SU-DHL-6 (cell line): ENCODE data around the gene GVQW3.

Experiments
- H2AFZ ChIP-seq: fragments of 200-600 bp; sonication (generic); 2 replicates; pipeline ENCODE4 v1.6.1; 2014; ENCODE audit warnings: low read depth, mild to moderate bottlenecking, moderate library complexity, mixed read lengths, antibody characterized with exemption, low read length; ENCODE audit not compliant: severe bottlenecking
- H3F3A ChIP-seq: fragments of 200-600 bp; shearing (Covaris generic); 2 replicates; pipeline ENCODE4 v1.6.0; 2016; ENCODE audit warnings: antibody characterized with exemption, mild to moderate bottlenecking; ENCODE audit not compliant: insufficient read depth
- H3K27ac ChIP-seq: fragments of 200-600 bp; sonication (generic); 2 replicates; pipeline ENCODE4 v1.5.1; 2016; ENCODE audit warnings: low read depth, mild to moderate bottlenecking, low read length, moderate library complexity, mixed read lengths
- H3K27me3 ChIP-seq: fragments of 200-600 bp; sonication (generic), shearing (Covaris generic); 2 replicates; pipeline ENCODE4 v1.6.0; 2014; ENCODE audit warnings: mild to moderate bottlenecking, low read length
- H3K36me3 ChIP-seq: fragments of 200-600 bp; sonication (generic); 2 replicates; pipeline ENCODE4 v1.6.1; 2014; ENCODE audit warnings: mild to moderate bottlenecking, low read length, mixed read lengths
- H3K4me2 ChIP-seq: fragments of 300-600, 200-600 bp; shearing (Covaris generic), sonication (generic); 2 replicates; pipeline ENCODE4 v1.6.0; 2014; ENCODE audit warnings: low read length, low read depth, mild to moderate bottlenecking; ENCODE audit not compliant: poor library complexity, severe bottlenecking
- H3K4me3 ChIP-seq: fragments of 200-600 bp; sonication (generic); 2 replicates; pipeline ENCODE4 v1.5.1; 2014; ENCODE audit warnings: antibody characterized with exemption, low read length, mild to moderate bottlenecking, mixed read lengths; ENCODE audit not compliant: insufficient read depth, poor library complexity, severe bottlenecking
- H3K79me2 ChIP-seq: fragments of 200-600 bp; sonication (generic); 2 replicates; pipeline ENCODE4 v1.6.1; 2014; ENCODE audit warnings: mild to moderate bottlenecking, low read length, moderate library complexity; ENCODE audit not compliant: insufficient read depth
- H3K9ac ChIP-seq: fragments of 200-600 bp; sonication (generic); 2 replicates; pipeline ENCODE4 v1.7.0; 2014; ENCODE audit warnings: mild to moderate bottlenecking, low read length
- H3K9me2 ChIP-seq: fragments of 200-600 bp; sonication (generic); replicated peaks from 2 replicates; pipeline ENCODE4 v1.6.1; 2014; ENCODE audit warnings: low read length; ENCODE audit not compliant: insufficient read depth
- H3K9me3 ChIP-seq: fragments of 200-600 bp; sonication (generic); 2 replicates; pipeline ENCODE4 v1.6.1; 2014; ENCODE audit warnings: low read length, mixed read lengths; ENCODE audit not compliant: insufficient read depth
- H4K20me1 ChIP-seq: fragments of 200-600 bp; sonication (generic); 2 replicates; pipeline ENCODE4 v1.6.1; 2014; ENCODE audit warnings: low read depth, mild to moderate bottlenecking, antibody characterized with exemption, low read length, moderate library complexity, mixed read lengths
- EZH2phosphoT487 ChIP-seq: fragments of 200-600 bp; sonication (generic), shearing (Covaris generic); conservative IDR thresholded peaks from 2 replicates; pipeline ENCODE4 v1.6.1; 2018; ENCODE audit warnings: mild to moderate bottlenecking, antibody characterized with exemption, low read length, moderate library complexity, mixed read lengths
- TF ChIP-seq, protein P1 (sequence below): fragments of 200-600 bp; sonication (generic); IDR thresholded peaks from one replicate; pipeline ENCODE4 v1.5.1; 2017; ENCODE audit warnings: antibody characterized with exemption, mild to moderate bottlenecking, low read length, moderate library complexity; ENCODE audit not compliant: insufficient read depth, poor library complexity, severe bottlenecking

Gene GVQW3

DNA sequence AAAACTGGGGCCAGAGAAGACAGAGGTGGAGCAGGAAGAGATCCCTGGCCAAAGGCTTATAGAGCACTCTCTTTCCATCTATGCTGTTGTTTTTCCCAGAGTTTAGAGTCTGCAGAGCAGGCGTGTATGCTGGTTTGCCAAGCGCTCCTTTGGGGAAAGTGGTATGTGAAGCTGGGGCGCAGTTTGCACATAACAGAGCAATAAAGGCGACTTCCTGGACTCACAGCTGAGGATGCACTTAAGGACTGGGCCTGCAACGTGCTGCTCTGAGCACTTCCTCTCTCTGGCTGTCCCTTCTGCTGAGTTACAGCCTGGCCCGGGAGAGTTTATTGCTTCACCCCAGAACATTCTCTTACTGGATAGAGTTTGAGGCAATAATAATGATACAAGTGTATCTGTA lies 41.9 kb upstream of the GVQW3 start:
- no peak overlapping the region for H2AFZ ChIP-seq
- H3K27ac ChIP-seq: no peak overlapping the region
- no peak overlapping the region for H3K9ac ChIP-seq
- H3K79me2 ChIP-seq: no peaks in the 10 kb centered on the region
- no peak overlapping the region for H3K4me3 ChIP-seq
- no peak for TF ChIP-seq EZH2phosphoT487
- TF ChIP-seq, protein P1, sequence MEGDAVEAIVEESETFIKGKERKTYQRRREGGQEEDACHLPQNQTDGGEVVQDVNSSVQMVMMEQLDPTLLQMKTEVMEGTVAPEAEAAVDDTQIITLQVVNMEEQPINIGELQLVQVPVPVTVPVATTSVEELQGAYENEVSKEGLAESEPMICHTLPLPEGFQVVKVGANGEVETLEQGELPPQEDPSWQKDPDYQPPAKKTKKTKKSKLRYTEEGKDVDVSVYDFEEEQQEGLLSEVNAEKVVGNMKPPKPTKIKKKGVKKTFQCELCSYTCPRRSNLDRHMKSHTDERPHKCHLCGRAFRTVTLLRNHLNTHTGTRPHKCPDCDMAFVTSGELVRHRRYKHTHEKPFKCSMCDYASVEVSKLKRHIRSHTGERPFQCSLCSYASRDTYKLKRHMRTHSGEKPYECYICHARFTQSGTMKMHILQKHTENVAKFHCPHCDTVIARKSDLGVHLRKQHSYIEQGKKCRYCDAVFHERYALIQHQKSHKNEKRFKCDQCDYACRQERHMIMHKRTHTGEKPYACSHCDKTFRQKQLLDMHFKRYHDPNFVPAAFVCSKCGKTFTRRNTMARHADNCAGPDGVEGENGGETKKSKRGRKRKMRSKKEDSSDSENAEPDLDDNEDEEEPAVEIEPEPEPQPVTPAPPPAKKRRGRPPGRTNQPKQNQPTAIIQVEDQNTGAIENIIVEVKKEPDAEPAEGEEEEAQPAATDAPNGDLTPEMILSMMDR: no peak
- peaks cover 23% of the 10 kb centered on the region; the same call in 1 of the 2 replicates for H3K9me3 ChIP-seq
- H4K20me1 ChIP-seq: no peaks in the 10 kb centered on the region
- H3K4me2 ChIP-seq: no peak overlapping the region
- H3K36me3 ChIP-seq: no peaks in the 10 kb centered on the region
- no peaks in the 10 kb centered on the region for H3K27me3 ChIP-seq
- H3F3A ChIP-seq: no peaks in the 10 kb centered on the region
- H3K9me2 ChIP-seq: no peaks in the 10 kb centered on the region

DNA sequence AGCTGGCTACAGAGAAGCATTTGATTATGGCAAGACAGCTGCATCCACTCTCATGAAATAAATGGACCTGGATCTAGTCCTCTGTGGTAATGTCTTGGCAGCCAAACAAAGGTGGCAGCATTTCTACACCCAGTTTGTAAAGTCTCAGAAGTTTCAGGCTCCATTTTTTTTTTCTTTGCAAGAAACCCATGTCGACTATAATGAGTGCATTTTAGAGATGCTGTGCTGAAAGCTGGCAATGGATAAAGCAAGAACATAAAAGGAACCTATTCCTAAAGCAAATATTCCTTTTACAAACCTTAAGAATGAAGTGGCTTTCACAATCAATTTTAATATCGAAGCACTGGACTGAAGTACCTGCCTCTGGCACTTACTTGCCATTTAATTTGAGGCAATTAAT lies 33.7 kb upstream of the GVQW3 start:
- H3F3A ChIP-seq: no peaks in the 10 kb centered on the region
- no peaks in the 10 kb centered on the region for H3K9me3 ChIP-seq
- H4K20me1 ChIP-seq: no peaks in the 10 kb centered on the region
- no peak overlapping the region for H3K27ac ChIP-seq
- H3K9me2 ChIP-seq: no peaks in the 10 kb centered on the region
- H3K79me2 ChIP-seq: no peaks in the 10 kb centered on the region
- H3K9ac ChIP-seq: no peak overlapping the region
- H3K36me3 ChIP-seq: no peaks in the 10 kb centered on the region
- H2AFZ ChIP-seq: no peak overlapping the region
- no peak overlapping the region for H3K4me3 ChIP-seq
- no peaks in the 10 kb centered on the region for H3K27me3 ChIP-seq
- TF ChIP-seq EZH2phosphoT487: no peak
- TF ChIP-seq, protein P1: no peak
- no peak overlapping the region for H3K4me2 ChIP-seq

DNA sequence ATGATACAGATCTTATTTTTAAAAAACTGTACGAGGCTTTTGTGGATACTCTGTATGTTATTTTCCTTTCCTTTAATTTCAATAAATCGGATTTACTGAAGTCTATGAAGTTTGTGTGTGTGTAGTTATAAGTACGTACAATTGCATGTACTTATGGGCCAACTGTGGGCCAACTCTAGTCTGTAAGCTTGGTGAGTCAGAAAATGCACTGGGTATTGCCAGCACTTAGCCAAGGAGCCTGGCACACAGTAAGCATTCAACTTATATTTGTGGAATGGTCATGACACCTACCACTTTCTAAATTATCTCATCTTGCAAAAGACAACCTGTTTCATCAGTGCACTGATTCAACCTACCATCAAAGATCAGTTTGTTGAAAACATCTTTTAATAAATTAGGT lies 32.8 kb upstream of the GVQW3 start:
- Histone ChIP-seq H3F3A (no peaks in the 10 kb centered on the region), H3K9me3 (no peaks in the 10 kb centered on the region), H3K4me3 (no peak overlapping the region), H3K36me3 (peaks cover 4% of the 10 kb centered on the region; the same call in 1 of the 2 replicates), H3K27me3 (no peaks in the 10 kb centered on the region), H3K79me2 (no peaks in the 10 kb centered on the region), H2AFZ (no peak overlapping the region), H4K20me1 (no peaks in the 10 kb centered on the region), H3K9me2 (no peaks in the 10 kb centered on the region), H3K9ac (no peak overlapping the region), H3K4me2 (no peak overlapping the region), H3K27ac (no peak overlapping the region)
- TF ChIP-seq, protein P1: no peak
- TF ChIP-seq EZH2phosphoT487: no peak

DNA sequence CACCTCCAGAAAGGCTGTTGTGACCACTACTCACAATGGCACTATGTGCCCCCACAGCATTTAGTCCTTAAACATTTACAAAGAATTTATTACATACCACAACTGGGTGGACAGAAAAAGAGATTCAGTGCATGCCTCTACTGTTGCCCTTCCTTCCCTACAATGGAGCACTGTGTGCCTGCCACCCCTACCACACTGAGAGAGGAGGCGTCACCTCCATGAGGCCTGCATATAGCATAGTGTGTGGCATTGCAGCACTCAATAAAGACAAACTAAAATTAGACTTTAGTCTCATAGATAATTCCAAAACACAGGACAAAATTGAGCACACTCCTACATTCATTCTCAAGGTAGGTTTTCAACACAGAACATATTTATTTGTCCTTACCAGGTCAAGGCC lies 26.0 kb upstream of the GVQW3 start:
- Histone ChIP-seq H3K36me3 (peaks cover 53% of the 10 kb centered on the region), H3K9me2 (no peaks in the 10 kb centered on the region), H3K27ac (no peak overlapping the region), H2AFZ (no peak overlapping the region), H3K9ac (no peak overlapping the region), H3K4me2 (no peak overlapping the region), H3K4me3 (no peak overlapping the region), H4K20me1 (no peaks in the 10 kb centered on the region), H3K79me2 (peaks cover 10% of the 10 kb centered on the region; the same call in 1 of the 2 replicates), H3K27me3 (no peaks in the 10 kb centered on the region), H3F3A (no peaks in the 10 kb centered on the region), H3K9me3 (peaks cover 9% of the 10 kb centered on the region; the same call in 1 of the 2 replicates)
- TF ChIP-seq EZH2phosphoT487: no peak
- TF ChIP-seq, protein P1: no peak
